Activated naive CD8-positive, alpha-beta T cell treated with anti-CD3 and anti-CD28 coated beads, Interleukin-2, amount 10 ng/mL, durations not matched to agents 7 days and 5 days (primary cell): Measurements from ENCODE around the gene IFTAP. TPM values are rescaled to one million over a fixed set of nuclear protein-coding genes. Genes with fewer than 3 reads are reported as not detected.

ENCODE experiments used
- ATAC-seq: fragments of 150-1000 bp; cut with Tn5 transposase; one replicate; pipeline ENCODE4 v1.10.0; 2021; ENCODE audit warnings: low read depth, moderate library complexity
- POLR2A ChIA-PET: fragments of 350-600 bp; sonication (Branson Sonifier 250); formaldehyde crosslinking; loops from one replicate; lab custom pipeline; 2021; ENCODE audit warnings: antibody characterized with exemption; lab: Charles Lee
- DNase-seq: peaks from one replicate; pipeline ENCODE4 v3.0.0; 2021
- H3K27ac Mint-ChIP-seq: one replicate; pipeline ENCODE4 v1.8.0; 2022; ENCODE audit warnings: mild to moderate bottlenecking, mixed read lengths
- H3K27me3 Mint-ChIP-seq: one replicate; pipeline ENCODE4 v1.8.0; 2022; ENCODE audit warnings: mild to moderate bottlenecking, moderate library complexity, mixed read lengths
- H3K36me3 Mint-ChIP-seq: one replicate; pipeline ENCODE4 v1.8.0; 2021; ENCODE audit warnings: mild to moderate bottlenecking, mixed read lengths
- H3K4me1 Mint-ChIP-seq: one replicate; pipeline ENCODE4 v1.8.0; 2021; ENCODE audit warnings: mixed read lengths
- H3K4me3 Mint-ChIP-seq: one replicate; pipeline ENCODE4 v1.8.0; 2022; ENCODE audit warnings: mild to moderate bottlenecking, moderate library complexity, mixed read lengths
- H3K9me3 Mint-ChIP-seq: one replicate; pipeline ENCODE4 v1.8.0; 2021; ENCODE audit warnings: mixed read lengths
- total RNA-seq, 2 experiments: library from RNA; stranded (reverse); gene quantifications; one replicate each; pipeline ENCODE4 v1.2.3, GENCODE V29; 2021

IFTAP gene
- total RNA-seq, 2 experiments from 2014 or later = 1.6 to 2.5 TPM

GRCh38 chr11:36608491-36609199, 14.3 kb downstream of the IFTAP start:
- Mint-ChIP-seq H3K27me3 (peaks cover 10% of the 10 kb centered on the region), H3K27ac (no peak overlapping the region), H3K4me3 (no peak overlapping the region), H3K36me3 (no peaks in the 10 kb centered on the region), H3K4me1 (no peaks in the 10 kb centered on the region), H3K9me3 (no peaks in the 10 kb centered on the region)
- POLR2A ChIA-PET = no interaction called here
- DNase-seq (no peak), ATAC-seq (no peak)

DNA sequence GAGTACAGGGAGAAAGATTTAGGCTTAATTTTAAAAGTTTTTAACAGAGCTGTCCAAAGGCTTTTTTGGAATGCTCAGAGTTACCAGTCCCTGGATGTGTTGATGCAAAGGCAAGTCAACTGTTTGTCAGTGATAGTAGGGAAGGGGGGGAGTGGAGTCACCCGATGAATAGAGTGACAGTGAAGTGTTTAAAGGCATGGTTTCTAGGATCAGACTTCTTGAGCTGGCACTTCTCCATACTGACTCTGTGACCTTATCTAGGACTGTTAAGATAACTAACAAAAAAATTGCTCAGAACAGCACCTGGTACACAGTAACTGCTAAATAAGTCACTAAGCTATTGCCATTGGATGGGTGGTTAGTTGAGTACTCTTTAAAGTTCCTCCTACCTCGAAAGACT, 15.1 kb downstream of the IFTAP start:
- no peak overlapping the region for H3K4me3 Mint-ChIP-seq
- no peak for DNase-seq
- H3K9me3 Mint-ChIP-seq = no peaks in the 10 kb centered on the region
- no peaks in the 10 kb centered on the region for H3K36me3 Mint-ChIP-seq
- no peak overlapping the region for H3K27ac Mint-ChIP-seq
- no peaks in the 10 kb centered on the region for H3K4me1 Mint-ChIP-seq
- POLR2A ChIA-PET = no interaction called here
- no peak for ATAC-seq
- peaks cover 8% of the 10 kb centered on the region for H3K27me3 Mint-ChIP-seq

DNA sequence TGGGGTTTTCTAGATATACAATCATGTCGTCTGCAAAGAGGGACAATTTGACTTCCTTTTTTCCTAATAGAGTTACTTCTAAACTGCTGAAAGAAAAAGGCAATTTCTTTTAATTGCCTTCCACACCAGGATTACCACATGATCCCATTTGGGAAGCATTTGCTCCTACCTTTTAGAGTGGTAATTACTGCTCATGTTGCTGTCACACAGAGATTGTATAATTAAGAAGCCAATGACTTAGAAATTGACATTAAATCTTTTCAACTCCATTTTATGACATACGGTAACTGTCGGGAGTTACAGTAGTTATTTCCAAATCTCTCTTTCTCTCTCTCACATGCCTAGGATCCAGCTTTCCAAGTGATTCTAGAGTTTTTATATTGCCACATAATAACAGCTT, 21.5 kb downstream of the IFTAP start:
- H3K36me3 Mint-ChIP-seq = no peaks in the 10 kb centered on the region
- no peak overlapping the region for H3K4me3 Mint-ChIP-seq
- POLR2A ChIA-PET = no interaction called here
- H3K27me3 Mint-ChIP-seq = peaks cover 3% of the 10 kb centered on the region
- DNase-seq (no peak), ATAC-seq (no peak)
- no peaks in the 10 kb centered on the region for H3K9me3 Mint-ChIP-seq
- no peaks in the 10 kb centered on the region for H3K4me1 Mint-ChIP-seq
- no peak overlapping the region for H3K27ac Mint-ChIP-seq

- POLR2A ChIA-PET = no interaction called here
- Mint-ChIP-seq H3K4me1 (no peaks in the 10 kb centered on the region), H3K9me3 (no peaks in the 10 kb centered on the region), H3K36me3 (no peaks in the 10 kb centered on the region), H3K4me3 (no peak overlapping the region), H3K27ac (no peak overlapping the region), H3K27me3 (peaks cover 13% of the 10 kb centered on the region)
- no peak for ATAC-seq
- DNase-seq = no peak
These were observed 23.5 kb downstream of the IFTAP start for GRCh38 chr11:36617543-36618362.

DNA sequence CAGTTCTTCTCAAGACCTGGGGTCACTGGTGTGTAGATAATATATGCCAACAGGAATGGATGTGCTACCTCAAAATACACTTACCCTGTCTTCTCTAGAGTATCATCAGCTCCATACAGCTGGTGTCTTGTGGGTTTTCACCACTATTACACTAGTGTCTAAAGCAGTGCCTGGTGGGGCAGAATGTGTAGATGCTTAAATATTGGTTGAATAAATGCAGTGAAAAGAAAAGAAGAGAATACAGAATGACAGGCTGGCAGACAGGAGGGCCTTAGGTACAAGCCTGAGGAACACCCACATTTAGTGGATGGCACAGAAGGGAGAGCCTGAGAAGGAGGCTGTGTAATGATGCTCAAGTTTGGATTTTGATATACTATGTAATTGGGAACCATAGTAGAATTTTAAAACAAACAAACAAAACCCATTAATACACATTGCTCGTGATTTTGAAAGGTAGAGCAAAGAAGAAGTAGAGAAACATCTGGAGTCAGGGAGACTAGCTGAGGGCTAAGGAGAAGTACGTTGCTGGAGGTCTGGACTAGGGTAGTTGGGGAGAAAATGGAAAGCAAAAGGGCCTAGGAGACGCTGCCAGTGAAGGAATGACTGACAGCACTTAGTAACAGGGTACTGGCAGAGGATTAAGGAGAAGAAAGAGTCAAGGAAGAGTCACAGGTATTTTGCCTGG, 24.2 kb downstream of the IFTAP start:
- Mint-ChIP-seq H3K4me1 (no peaks in the 10 kb centered on the region), H3K27me3 (peaks cover 13% of the 10 kb centered on the region), H3K27ac (no peak overlapping the region), H3K4me3 (no peak overlapping the region), H3K36me3 (no peaks in the 10 kb centered on the region), H3K9me3 (no peaks in the 10 kb centered on the region)
- POLR2A ChIA-PET = no interaction called here
- ATAC-seq (no peak), DNase-seq (no peak)

DNA sequence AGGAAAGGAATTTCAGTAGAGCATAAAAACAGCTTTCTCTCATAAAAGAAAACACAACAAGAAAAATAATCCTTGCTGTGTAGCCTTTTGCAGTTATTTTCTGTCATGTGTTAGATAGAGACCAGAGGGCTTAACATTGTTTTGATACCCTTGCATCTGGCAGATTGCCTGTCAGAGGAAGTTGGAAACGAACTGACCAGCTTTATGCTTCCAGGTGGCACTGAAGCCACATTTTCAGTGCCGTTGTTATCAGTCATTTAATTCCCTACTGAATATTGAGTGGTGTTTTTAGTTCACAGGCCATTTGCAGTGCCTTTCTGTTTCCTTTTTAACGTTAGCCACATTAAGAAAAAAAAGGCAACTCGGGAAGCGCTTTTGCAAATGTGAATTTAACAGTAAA, 25.2 kb downstream of the IFTAP start:
- H3K9me3 Mint-ChIP-seq = no peaks in the 10 kb centered on the region
- H3K4me3 Mint-ChIP-seq = no peak overlapping the region
- no peaks in the 10 kb centered on the region for H3K36me3 Mint-ChIP-seq
- H3K27ac Mint-ChIP-seq = no peak overlapping the region
- POLR2A ChIA-PET = no interaction called here
- no peaks in the 10 kb centered on the region for H3K4me1 Mint-ChIP-seq
- no peak for ATAC-seq
- peaks cover 13% of the 10 kb centered on the region for H3K27me3 Mint-ChIP-seq
- no peak for DNase-seq

GRCh38 chr11:36620246-36620645, 25.9 kb downstream of the IFTAP start:
- no peaks in the 10 kb centered on the region for H3K9me3 Mint-ChIP-seq
- no peak overlapping the region for H3K27ac Mint-ChIP-seq
- H3K4me1 Mint-ChIP-seq = no peaks in the 10 kb centered on the region
- no peak for DNase-seq
- H3K36me3 Mint-ChIP-seq = no peaks in the 10 kb centered on the region
- POLR2A ChIA-PET = no interaction called here
- H3K4me3 Mint-ChIP-seq = no peak overlapping the region
- ATAC-seq = no peak
- H3K27me3 Mint-ChIP-seq = peaks cover 13% of the 10 kb centered on the region

GRCh38 chr11:36622431-36623136, 28.3 kb downstream of the IFTAP start:
- no peak overlapping the region for H3K4me3 Mint-ChIP-seq

GRCh38 chr11:36623494-36623893, 29.2 kb downstream of the IFTAP start:
- H3K4me1 Mint-ChIP-seq = no peaks in the 10 kb centered on the region
- H3K4me3 Mint-ChIP-seq = no peak overlapping the region
- POLR2A ChIA-PET = no interaction called here
- H3K27ac Mint-ChIP-seq = no peak overlapping the region
- DNase-seq (no peak), ATAC-seq (no peak)
- H3K9me3 Mint-ChIP-seq = no peaks in the 10 kb centered on the region
- H3K27me3 Mint-ChIP-seq = peaks cover 16% of the 10 kb centered on the region
- H3K36me3 Mint-ChIP-seq = no peaks in the 10 kb centered on the region

More at GRCh38 chr11:36622431-36623136, 28.3 kb downstream of the IFTAP start:
- no peaks in the 10 kb centered on the region for H3K9me3 Mint-ChIP-seq
- no peaks in the 10 kb centered on the region for H3K4me1 Mint-ChIP-seq
- peaks cover 16% of the 10 kb centered on the region for H3K27me3 Mint-ChIP-seq
- H3K36me3 Mint-ChIP-seq = no peaks in the 10 kb centered on the region
- DNase-seq = no peak
- POLR2A ChIA-PET = no interaction called here
- ATAC-seq = no peak
- no peak overlapping the region for H3K27ac Mint-ChIP-seq

- POLR2A ChIA-PET = no interaction called here
- no peak for DNase-seq
- Mint-ChIP-seq H3K4me3 (no peak overlapping the region), H3K4me1 (no peaks in the 10 kb centered on the region), H3K36me3 (no peaks in the 10 kb centered on the region), H3K9me3 (no peaks in the 10 kb centered on the region), H3K27ac (no peak overlapping the region), H3K27me3 (peaks cover 4% of the 10 kb centered on the region)
- ATAC-seq = no peak
These were observed 32.7 kb downstream of the IFTAP start for GRCh38 chr11:36627006-36627405.

- no peaks in the 10 kb centered on the region for H3K36me3 Mint-ChIP-seq
- ATAC-seq = no peak
These were observed 33.2 kb downstream of the IFTAP start for GRCh38 chr11:36627471-36627870.

GRCh38 chr11:36628141-36628540, 33.8 kb downstream of the IFTAP start:
- peaks cover 3% of the 10 kb centered on the region for H3K27me3 Mint-ChIP-seq
- H3K27ac Mint-ChIP-seq = no peak overlapping the region
- DNase-seq (no peak), ATAC-seq (no peak)
- H3K9me3 Mint-ChIP-seq = no peaks in the 10 kb centered on the region
- no peaks in the 10 kb centered on the region for H3K36me3 Mint-ChIP-seq
- no peak overlapping the region for H3K4me3 Mint-ChIP-seq
- POLR2A ChIA-PET = no interaction called here
- H3K4me1 Mint-ChIP-seq = no peaks in the 10 kb centered on the region

More at GRCh38 chr11:36627471-36627870, 33.2 kb downstream of the IFTAP start:
- peaks cover 3% of the 10 kb centered on the region for H3K27me3 Mint-ChIP-seq
- no peak for DNase-seq
- H3K4me3 Mint-ChIP-seq = no peak overlapping the region
- no peaks in the 10 kb centered on the region for H3K9me3 Mint-ChIP-seq
- H3K27ac Mint-ChIP-seq = no peak overlapping the region
- no peaks in the 10 kb centered on the region for H3K4me1 Mint-ChIP-seq
- POLR2A ChIA-PET = no interaction called here

DNA sequence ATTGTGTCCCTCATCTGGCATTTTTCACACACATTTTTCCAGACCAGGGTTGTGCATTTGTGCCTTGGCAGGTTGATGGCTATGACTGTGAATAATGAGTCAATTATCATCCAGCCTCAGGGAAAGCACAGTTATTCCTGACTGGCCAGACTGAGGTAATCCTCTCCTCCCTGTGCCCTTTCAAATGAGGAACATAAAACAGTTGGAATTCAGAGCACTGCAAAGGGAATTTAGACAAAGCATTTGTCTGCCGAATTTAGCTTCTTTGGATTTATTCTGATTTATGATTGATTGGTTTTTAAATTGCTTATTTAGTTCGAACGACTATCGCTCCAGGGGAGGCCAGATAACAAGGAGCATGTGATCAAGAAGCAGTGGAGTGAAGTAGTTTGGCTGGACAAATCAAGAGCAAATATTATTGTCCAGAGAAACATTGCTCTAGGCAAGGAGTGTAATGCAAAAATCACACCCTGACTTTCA, 34.5 kb downstream of the IFTAP start:
- Mint-ChIP-seq H3K27ac (no peak overlapping the region), H3K4me1 (no peaks in the 10 kb centered on the region), H3K4me3 (no peak overlapping the region), H3K36me3 (no peaks in the 10 kb centered on the region), H3K9me3 (no peaks in the 10 kb centered on the region), H3K27me3 (peaks cover 5% of the 10 kb centered on the region)
- ATAC-seq (no peak), DNase-seq (no peak)
- POLR2A ChIA-PET = no interaction called here
